ENCODE results near the gene RRP8.

Gene RRP8

GRCh38 chr11:6567371-6567745 lies 36.1 kb downstream of the RRP8 start:
- DNase-seq (ENCODE audit: low spot score), result no peak

GRCh38 chr11:6566704-6567370 lies 36.6 kb downstream of the RRP8 start:
- DNase-seq (ENCODE audit: low spot score), result no peak

GRCh38 chr11:6565988-6566703 lies 37.3 kb downstream of the RRP8 start:
- no peak for DNase-seq (ENCODE audit: low spot score)

GRCh38 chr11:6565325-6565724 lies 38.1 kb downstream of the RRP8 start:
- no peak for DNase-seq (ENCODE audit: low spot score)

- no peak for DNase-seq (ENCODE audit: low spot score)
Observed at GRCh38 chr11:6563667-6564066, 39.7 kb downstream of the RRP8 start.

- no peak for DNase-seq (ENCODE audit: low spot score)
Observed at GRCh38 chr11:6563121-6563619, 40.2 kb downstream of the RRP8 start.

GRCh38 chr11:6561288-6561687 lies 42.1 kb downstream of the RRP8 start:
- no peak for DNase-seq (ENCODE audit: low spot score)

- DNase-seq (ENCODE audit: low spot score), result no peak
Observed at GRCh38 chr11:6559369-6559768, 44.0 kb downstream of the RRP8 start.

- DNase-seq (ENCODE audit: low spot score), result no peak
Observed at GRCh38 chr11:6557761-6558674, 45.4 kb downstream of the RRP8 start.

GRCh38 chr11:6557063-6557462 lies 46.4 kb downstream of the RRP8 start:
- DNase-seq (ENCODE audit: low spot score), result no peak

- no peak for DNase-seq (ENCODE audit: low spot score)
Observed at GRCh38 chr11:6556139-6556949, 47.1 kb downstream of the RRP8 start.

- no peak for DNase-seq (ENCODE audit: low spot score)
Observed at GRCh38 chr11:6554828-6555706, 48.3 kb downstream of the RRP8 start.

- DNase-seq (ENCODE audit: low spot score), result no peak
Observed at GRCh38 chr11:6553634-6554033, 49.8 kb downstream of the RRP8 start.

- no peak for DNase-seq (ENCODE audit: low spot score)
Observed at GRCh38 chr11:6548641-6549040, 54.8 kb downstream of the RRP8 start.

GRCh38 chr11:6548121-6548520 lies 55.3 kb downstream of the RRP8 start:
- DNase-seq (ENCODE audit: low spot score), result no peak

- DNase-seq (ENCODE audit: low spot score), result no peak
Observed at GRCh38 chr11:6547177-6547576, 56.2 kb downstream of the RRP8 start.

- no peak for DNase-seq (ENCODE audit: low spot score)
Observed at GRCh38 chr11:6546735-6547134, 56.7 kb downstream of the RRP8 start.

GRCh38 chr11:6545917-6546605 lies 57.4 kb downstream of the RRP8 start:
- DNase-seq (ENCODE audit: low spot score), result no peak
